OCI-LY7 (cell line): ENCODE measurements around the gene OR2A5.

ENCODE experiments used
- EZH2phosphoT487 ChIP-seq: fragments of 200-600 bp; sonication (generic); IDR thresholded peaks from 2 replicates; pipeline ENCODE4 v1.6.1; 2018; ENCODE audit warnings: low read depth, borderline replicate concordance, mild to moderate bottlenecking, mixed run types, antibody characterized with exemption, low read length, moderate library complexity, mixed read lengths
- TF ChIP-seq, protein P1 (sequence below): fragments of 200-600 bp; sonication (generic); conservative IDR thresholded peaks from 2 replicates; pipeline ENCODE4 v1.5.1; 2014; ENCODE audit warnings: mild to moderate bottlenecking, antibody characterized with exemption, low read length, moderate library complexity, mixed read lengths

DNA sequence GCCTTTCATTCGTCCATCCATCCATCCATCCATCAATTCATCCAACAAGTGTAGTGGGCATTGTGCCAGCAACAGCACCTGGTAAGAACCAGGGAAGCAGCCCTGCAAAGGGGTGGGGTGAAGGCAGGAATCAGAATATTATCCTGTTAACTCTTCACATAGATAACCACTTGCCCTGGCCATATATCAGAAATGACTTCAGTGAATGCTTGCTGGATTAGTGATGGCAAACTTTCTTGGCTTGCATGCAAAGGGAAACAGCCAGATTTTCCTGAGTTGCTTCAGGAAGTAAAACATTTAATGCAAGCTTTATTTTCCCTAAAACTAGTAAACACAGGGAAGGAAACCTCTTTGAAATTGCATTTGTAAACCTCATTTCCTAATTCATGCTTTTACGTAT is 743 bp downstream of the OR2A5 start:
- TF ChIP-seq, protein P1, sequence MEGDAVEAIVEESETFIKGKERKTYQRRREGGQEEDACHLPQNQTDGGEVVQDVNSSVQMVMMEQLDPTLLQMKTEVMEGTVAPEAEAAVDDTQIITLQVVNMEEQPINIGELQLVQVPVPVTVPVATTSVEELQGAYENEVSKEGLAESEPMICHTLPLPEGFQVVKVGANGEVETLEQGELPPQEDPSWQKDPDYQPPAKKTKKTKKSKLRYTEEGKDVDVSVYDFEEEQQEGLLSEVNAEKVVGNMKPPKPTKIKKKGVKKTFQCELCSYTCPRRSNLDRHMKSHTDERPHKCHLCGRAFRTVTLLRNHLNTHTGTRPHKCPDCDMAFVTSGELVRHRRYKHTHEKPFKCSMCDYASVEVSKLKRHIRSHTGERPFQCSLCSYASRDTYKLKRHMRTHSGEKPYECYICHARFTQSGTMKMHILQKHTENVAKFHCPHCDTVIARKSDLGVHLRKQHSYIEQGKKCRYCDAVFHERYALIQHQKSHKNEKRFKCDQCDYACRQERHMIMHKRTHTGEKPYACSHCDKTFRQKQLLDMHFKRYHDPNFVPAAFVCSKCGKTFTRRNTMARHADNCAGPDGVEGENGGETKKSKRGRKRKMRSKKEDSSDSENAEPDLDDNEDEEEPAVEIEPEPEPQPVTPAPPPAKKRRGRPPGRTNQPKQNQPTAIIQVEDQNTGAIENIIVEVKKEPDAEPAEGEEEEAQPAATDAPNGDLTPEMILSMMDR: no peak
- TF ChIP-seq EZH2phosphoT487: no peak
